ENCODE data around the gene ACTL7A.

ACTL7A gene

GRCh38 chr9:108850293-108850897, 11.7 kb upstream of the ACTL7A start:
- peak; percentile 47 for DNase-seq

- DNase-seq: no peak
Measured at GRCh38 chr9:108851138-108851537, 10.9 kb upstream of the ACTL7A start.

GRCh38 chr9:108852079-108852478, 10.0 kb upstream of the ACTL7A start:
- no peak for DNase-seq

- no peak for DNase-seq
Measured at GRCh38 chr9:108854094-108854493, 8.0 kb upstream of the ACTL7A start.

GRCh38 chr9:108854641-108855528, 7.2 kb upstream of the ACTL7A start:
- no peak for DNase-seq

GRCh38 chr9:108855529-108855886, 6.6 kb upstream of the ACTL7A start:
- DNase-seq: no peak

GRCh38 chr9:108855888-108856287, 6.2 kb upstream of the ACTL7A start, which contains the start of gene ACTL7B:
Gene ACTL7B, minus strand, starts transcription at chr9:108855986. Its CDS starts 56 bp downstream, at chr9:108855930.
- no peak for DNase-seq

GRCh38 chr9:108857572-108857971, 4.5 kb upstream of the ACTL7A start:
- DNase-seq: no peak

GRCh38 chr9:108859459-108860114, 2.5 kb upstream of the ACTL7A start:
- no peak for DNase-seq

- no peak for DNase-seq
Measured at GRCh38 chr9:108860354-108860753, 1.7 kb upstream of the ACTL7A start.

GRCh38 chr9:108860764-108861163, 1.3 kb upstream of the ACTL7A start:
- no peak for DNase-seq

- DNase-seq: no peak
Measured at GRCh38 chr9:108861464-108861863, 602 bp upstream of the ACTL7A start.

GRCh38 chr9:108863891-108864290, 1.8 kb downstream of the ACTL7A start:
- DNase-seq: no peak

GRCh38 chr9:108864446-108864845, 2.4 kb downstream of the ACTL7A start:
- no peak for DNase-seq

GRCh38 chr9:108865037-108865436, 3.0 kb downstream of the ACTL7A start:
- DNase-seq: no peak

GRCh38 chr9:108866001-108866420, 3.9 kb downstream of the ACTL7A start:
- DNase-seq: no peak

- DNase-seq: no peak
Measured at GRCh38 chr9:108867116-108867515, 5.0 kb downstream of the ACTL7A start.

GRCh38 chr9:108867829-108868228, 5.8 kb downstream of the ACTL7A start:
- DNase-seq: no peak

GRCh38 chr9:108869092-108869725, 7.1 kb downstream of the ACTL7A start:
- DNase-seq: no peak

GRCh38 chr9:108874058-108874788, 12.2 kb downstream of the ACTL7A start:
- DNase-seq: no peak

GRCh38 chr9:108876425-108876824, 14.4 kb downstream of the ACTL7A start:
- DNase-seq: no peak

- DNase-seq: no peak
Measured at GRCh38 chr9:108877524-108877923, 15.5 kb downstream of the ACTL7A start.
